Astrocyte (in vitro differentiated cells and primary cell): ENCODE data around the gene SNRPA. TPM values are rescaled to one million over a fixed set of nuclear protein-coding genes. Genes with fewer than 3 reads are reported as not detected.

ENCODE experiments used
- DNase-seq: peaks from one replicate; pipeline ENCODE4 v3.0.0-alpha.2; 2010; ENCODE audit warnings: low read depth
- FAIRE-seq: peaks from 2 replicates; lab custom pipeline; 2011; peaks lifted over from hg19 to GRCh38; lab: Jason Lieb, UNC
- H2AFZ ChIP-seq: 2 replicates; pipeline ENCODE4 v1.6.0; 2012; ENCODE audit warnings: low read depth, low read length, inconsistent platforms
- H3K27ac ChIP-seq: 2 replicates; pipeline ENCODE4 v1.5.1; 2011; ENCODE audit warnings: low read depth, low read length, inconsistent platforms
- H3K27me3 ChIP-seq: 2 replicates; pipeline ENCODE4 v1.6.0; 2011; ENCODE audit warnings: low read length, inconsistent platforms; ENCODE audit not compliant: insufficient read depth
- H3K36me3 ChIP-seq: 2 replicates; pipeline ENCODE4 v1.5.1; 2011; ENCODE audit warnings: low read length, inconsistent platforms; ENCODE audit not compliant: insufficient read depth
- H3K4me1 ChIP-seq: 2 replicates; pipeline ENCODE4 v1.5.1; 2011; ENCODE audit warnings: low read length, inconsistent platforms; ENCODE audit not compliant: insufficient read depth
- H3K4me2 ChIP-seq: 2 replicates; pipeline ENCODE4 v1.6.0; 2012; ENCODE audit warnings: low read length, inconsistent platforms
- H3K4me3 ChIP-seq: 2 replicates; pipeline ENCODE4 v1.5.1; 2011; ENCODE audit warnings: low read depth, mild to moderate bottlenecking, low read length, inconsistent platforms; ENCODE audit not compliant: insufficient read depth
- H3K79me2 ChIP-seq: 2 replicates; pipeline ENCODE4 v1.6.0; 2012; ENCODE audit warnings: mild to moderate bottlenecking, low read length, inconsistent platforms; ENCODE audit not compliant: insufficient read depth
- H3K9ac ChIP-seq: 2 replicates; pipeline ENCODE4 v1.6.0; 2012; ENCODE audit warnings: mild to moderate bottlenecking, low read length, inconsistent platforms
- H3K9me3 ChIP-seq: 2 replicates; pipeline ENCODE4 v1.5.1; 2012; ENCODE audit warnings: low read depth, mild to moderate bottlenecking, low read length, inconsistent platforms; ENCODE audit not compliant: insufficient read depth
- H4K20me1 ChIP-seq: 2 replicates; pipeline ENCODE4 v1.6.0; 2012; ENCODE audit warnings: low read length, inconsistent platforms; ENCODE audit not compliant: insufficient read depth
- H3K27ac Mint-ChIP-seq: one replicate; pipeline ENCODE4 v1.8.0; 2021; ENCODE audit warnings: mild to moderate bottlenecking, mixed read lengths; ENCODE audit not compliant: unreplicated experiment
- H3K27me3 Mint-ChIP-seq: one replicate; pipeline ENCODE4 v1.8.0; 2021; ENCODE audit warnings: low read depth, mixed read lengths; ENCODE audit not compliant: unreplicated experiment
- H3K36me3 Mint-ChIP-seq: one replicate; pipeline ENCODE4 v1.8.0; 2021; ENCODE audit warnings: low read depth, mixed read lengths; ENCODE audit not compliant: unreplicated experiment
- H3K4me1 Mint-ChIP-seq: one replicate; pipeline ENCODE4 v1.8.0; 2021; ENCODE audit warnings: low read depth, mixed read lengths; ENCODE audit not compliant: unreplicated experiment
- H3K4me3 Mint-ChIP-seq: one replicate; pipeline ENCODE4 v1.8.0; 2021; ENCODE audit warnings: mild to moderate bottlenecking, moderate library complexity, mixed read lengths; ENCODE audit not compliant: unreplicated experiment
- H3K9me3 Mint-ChIP-seq: one replicate; pipeline ENCODE4 v1.8.0; 2021; ENCODE audit warnings: mild to moderate bottlenecking, mixed read lengths; ENCODE audit not compliant: unreplicated experiment
- EZH2 ChIP-seq: IDR thresholded peaks from 2 replicates; pipeline ENCODE4 v1.6.1; 2012; ENCODE audit warnings: mild to moderate bottlenecking, low read length, inconsistent platforms; ENCODE audit not compliant: insufficient read depth
- total RNA-seq: library from RNA; stranded (reverse); gene quantifications from 2 replicates; pipeline ENCODE4 v1.2.1, GENCODE V29; 2021
- TF ChIP-seq, protein P1 (sequence below): IDR thresholded peaks from 2 replicates; pipeline ENCODE4 v1.5.1; 2011; ENCODE audit warnings: low read depth, mild to moderate bottlenecking, inconsistent platforms, low read length, moderate library complexity; ENCODE audit not compliant: insufficient read depth

Gene SNRPA
- total RNA-seq, 1 donor from 2014 or later, result 67.0 TPM

DNA sequence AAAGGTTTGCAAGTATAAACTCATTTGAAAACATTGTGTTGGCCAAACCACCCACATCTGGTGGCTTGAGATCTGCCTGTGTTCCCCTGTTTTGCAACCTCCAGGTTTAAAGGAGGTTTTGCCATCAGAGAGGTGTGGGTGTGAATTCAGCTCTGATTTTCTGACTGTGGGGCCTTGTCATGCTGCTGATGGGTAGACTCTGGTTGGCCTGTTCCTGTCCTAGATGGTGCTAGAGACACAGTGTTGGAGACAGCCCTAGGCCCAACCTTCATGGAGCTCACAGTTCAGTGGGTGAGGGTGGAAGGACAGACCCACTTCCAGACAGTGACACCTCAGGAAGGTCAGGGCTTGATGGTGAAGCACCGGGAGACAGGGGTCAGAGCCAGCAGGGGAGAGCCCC lies 34.5 kb downstream of the SNRPA start:
- Histone ChIP-seq H3K36me3 (no peaks in the 10 kb centered on the region), H3K4me2 (no peak overlapping the region), H3K4me3 (no peak overlapping the region), H2AFZ (no peak overlapping the region), H4K20me1 (no peaks in the 10 kb centered on the region), H3K4me1 (no peaks in the 10 kb centered on the region), H3K79me2 (no peaks in the 10 kb centered on the region), H3K9ac (no peak overlapping the region), H3K9me3 (no peaks in the 10 kb centered on the region), H3K27ac (no peak overlapping the region), H3K27me3 (no peaks in the 10 kb centered on the region)
- Mint-ChIP-seq H3K9me3 (no peaks in the 10 kb centered on the region), H3K4me1 (no peaks in the 10 kb centered on the region), H3K27ac (no peak overlapping the region), H3K36me3 (peaks cover 16% of the 10 kb centered on the region), H3K4me3 (no peak overlapping the region), H3K27me3 (no peaks in the 10 kb centered on the region)
- FAIRE-seq (no peak), DNase-seq (no peak)
- no peak for TF ChIP-seq EZH2
- TF ChIP-seq, protein P1, sequence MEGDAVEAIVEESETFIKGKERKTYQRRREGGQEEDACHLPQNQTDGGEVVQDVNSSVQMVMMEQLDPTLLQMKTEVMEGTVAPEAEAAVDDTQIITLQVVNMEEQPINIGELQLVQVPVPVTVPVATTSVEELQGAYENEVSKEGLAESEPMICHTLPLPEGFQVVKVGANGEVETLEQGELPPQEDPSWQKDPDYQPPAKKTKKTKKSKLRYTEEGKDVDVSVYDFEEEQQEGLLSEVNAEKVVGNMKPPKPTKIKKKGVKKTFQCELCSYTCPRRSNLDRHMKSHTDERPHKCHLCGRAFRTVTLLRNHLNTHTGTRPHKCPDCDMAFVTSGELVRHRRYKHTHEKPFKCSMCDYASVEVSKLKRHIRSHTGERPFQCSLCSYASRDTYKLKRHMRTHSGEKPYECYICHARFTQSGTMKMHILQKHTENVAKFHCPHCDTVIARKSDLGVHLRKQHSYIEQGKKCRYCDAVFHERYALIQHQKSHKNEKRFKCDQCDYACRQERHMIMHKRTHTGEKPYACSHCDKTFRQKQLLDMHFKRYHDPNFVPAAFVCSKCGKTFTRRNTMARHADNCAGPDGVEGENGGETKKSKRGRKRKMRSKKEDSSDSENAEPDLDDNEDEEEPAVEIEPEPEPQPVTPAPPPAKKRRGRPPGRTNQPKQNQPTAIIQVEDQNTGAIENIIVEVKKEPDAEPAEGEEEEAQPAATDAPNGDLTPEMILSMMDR, result no peak

- H3K9me3 Mint-ChIP-seq, result no peaks in the 10 kb centered on the region
- Histone ChIP-seq H3K27me3 (no peaks in the 10 kb centered on the region), H3K4me1 (no peaks in the 10 kb centered on the region), H2AFZ (no peak overlapping the region), H3K9ac (no peak overlapping the region), H3K36me3 (no peaks in the 10 kb centered on the region), H3K4me2 (no peak overlapping the region), H3K4me3 (no peak overlapping the region), H3K79me2 (no peaks in the 10 kb centered on the region), H3K9me3 (no peaks in the 10 kb centered on the region), H4K20me1 (no peaks in the 10 kb centered on the region), H3K27ac (no peak overlapping the region)
- H3K4me3 Mint-ChIP-seq, result no peak overlapping the region
- TF ChIP-seq, protein P1, result no peak
- no peak for TF ChIP-seq EZH2
- no peaks in the 10 kb centered on the region for H3K27me3 Mint-ChIP-seq
- no peak for DNase-seq
- H3K36me3 Mint-ChIP-seq, result peaks cover 19% of the 10 kb centered on the region
- no peaks in the 10 kb centered on the region for H3K4me1 Mint-ChIP-seq
- FAIRE-seq, result no peak
- H3K27ac Mint-ChIP-seq, result no peak overlapping the region
Measured at GRCh38 chr19:40786060-40787037, 35.3 kb downstream of the SNRPA start.

GRCh38 chr19:40791349-40791748 lies 40.3 kb downstream of the SNRPA start:
- Histone ChIP-seq H3K4me3 (no peak overlapping the region), H3K9ac (no peak overlapping the region), H3K27ac (no peak overlapping the region), H3K9me3 (no peaks in the 10 kb centered on the region), H3K4me2 (no peak overlapping the region), H3K27me3 (no peaks in the 10 kb centered on the region), H3K36me3 (no peaks in the 10 kb centered on the region), H3K4me1 (no peaks in the 10 kb centered on the region), H2AFZ (no peak overlapping the region), H3K79me2 (no peaks in the 10 kb centered on the region), H4K20me1 (no peaks in the 10 kb centered on the region)
- H3K27ac Mint-ChIP-seq, result no peak overlapping the region
- H3K4me3 Mint-ChIP-seq, result no peak overlapping the region
- no peaks in the 10 kb centered on the region for H3K4me1 Mint-ChIP-seq
- H3K27me3 Mint-ChIP-seq, result no peaks in the 10 kb centered on the region
- H3K9me3 Mint-ChIP-seq, result no peaks in the 10 kb centered on the region
- peaks cover 16% of the 10 kb centered on the region for H3K36me3 Mint-ChIP-seq
- FAIRE-seq (no peak), DNase-seq (no peak)
- TF ChIP-seq EZH2, result no peak
- TF ChIP-seq, protein P1, result no peak
